HG03378 (cell line): ENCODE data around the gene GATA6.

ENCODE experiments used
- ATAC-seq: cut with Tn5 transposase; IDR thresholded peaks from one replicate; pipeline ENCODE4 v1.9.1; 2021; ENCODE audit warnings: mild to moderate bottlenecking, moderate library complexity; ENCODE audit not compliant: unreplicated experiment

The GATA6 gene

GRCh38 chr18:22166069-22166950 lies 3.1 kb upstream of the GATA6 start:
- ATAC-seq, result no peak

GRCh38 chr18:22167091-22167470 lies 2.3 kb upstream of the GATA6 start:
- ATAC-seq, result no peak

GRCh38 chr18:22167471-22168241 lies 1.7 kb upstream of the GATA6 start:
- no peak for ATAC-seq

GRCh38 chr18:22168360-22168921 lies 948 bp upstream of the GATA6 start:
- ATAC-seq, result no peak

- no peak for ATAC-seq
Measured at GRCh38 chr18:22169889-22170420, 566 bp downstream of the GATA6 start.

- no peak for ATAC-seq
Measured at GRCh38 chr18:22170421-22171257, 1.2 kb downstream of the GATA6 start.

- ATAC-seq, result no peak
Measured at GRCh38 chr18:22171258-22172119, 2.1 kb downstream of the GATA6 start.

- no peak for ATAC-seq
Measured at GRCh38 chr18:22172120-22172582, 2.8 kb downstream of the GATA6 start.

- ATAC-seq, result no peak
Measured at GRCh38 chr18:22172594-22173049, 3.2 kb downstream of the GATA6 start.

- ATAC-seq, result no peak
Measured at GRCh38 chr18:22173221-22173927, 4.0 kb downstream of the GATA6 start.

GRCh38 chr18:22173928-22174301 lies 4.5 kb downstream of the GATA6 start:
- ATAC-seq, result no peak

GRCh38 chr18:22174341-22175145 lies 5.2 kb downstream of the GATA6 start:
- ATAC-seq, result no peak

GRCh38 chr18:22175346-22175745 lies 6.0 kb downstream of the GATA6 start:
- ATAC-seq, result no peak

- no peak for ATAC-seq
Measured at GRCh38 chr18:22176420-22177326, 7.3 kb downstream of the GATA6 start.

- ATAC-seq, result no peak
Measured at GRCh38 chr18:22177327-22177871, 8.0 kb downstream of the GATA6 start.

GRCh38 chr18:22179174-22179573 lies 9.8 kb downstream of the GATA6 start:
- no peak for ATAC-seq

- no peak for ATAC-seq
Measured at GRCh38 chr18:22179631-22180030, 10.2 kb downstream of the GATA6 start.
